Motor neuron (in vitro differentiated cells): ENCODE data around the gene ZNF106. TPM values are rescaled to one million over a fixed set of nuclear protein-coding genes. Genes with fewer than 3 reads are reported as not detected.
A peak's percentile ranks its signal among the peaks of the same experiment; 100 is the strongest.

Experiments used
- ATAC-seq, 8 experiments: fragments of 200-7000 bp; cut with Tn5 transposase; replicated peaks in 6 of 8; 2 replicates each; pipeline ENCODE4 v1.8.0; 2021; ENCODE audit warnings: mild to moderate bottlenecking in 8 of 8, moderate library complexity in 8 of 8
- H3K27ac ChIP-seq, 2 donors: fragments of 250-450 bp; sonication (Bioruptor Pico); 2 replicates each; pipeline ENCODE4 v1.9.0; 2021; ENCODE audit warnings: antibody characterized with exemption in 2 of 2, mild to moderate bottlenecking in 2 of 2, moderate library complexity in 1 of 2
- H3K4me1 ChIP-seq, 2 donors: fragments of 250-450 bp; sonication (Bioruptor Pico); replicated peaks in 1 of 2; 2 replicates each; pipeline ENCODE4 v1.6.1; 2021; ENCODE audit warnings: antibody characterized with exemption in 2 of 2, mild to moderate bottlenecking in 2 of 2, moderate library complexity in 1 of 2
- H3K4me3 ChIP-seq, 5 donors: fragments of 250-450 bp; sonication (Bioruptor Pico); 2 replicates each; pipeline ENCODE4 v1.9.0; 2021; ENCODE audit warnings: antibody characterized with exemption in 5 of 5, mild to moderate bottlenecking in 5 of 5, moderate library complexity in 4 of 5
- WGBS, 10 experiments: fragments of 450-650 bp; shearing (Covaris generic); methylation state at CpG; one replicate each; pipeline ENCODE4 v1.0.0; 2022; 5-methylcytosine and 5-hydroxymethylcytosine counted together
- in situ Hi-C, 9 experiments: fragments of 400-800 bp; cut with MboI; loops; one replicate each; pipeline ENCODE4 v1.15.0; 2021; ENCODE audit warnings: low sequenced_read_pairs in 9 of 9, low pct_unique_long_range_greater_than_20kb in 2 of 9; ENCODE audit not compliant: unreplicated experiment in 9 of 9
- total RNA-seq, 8 experiments: library from RNA; unstranded; fragments of 300-600 nt; gene quantifications; 2 replicates each; pipeline versions ENCODE4 v1.2.3 to v1.2.4, GENCODE V29; 2022

ZNF106 gene
- total RNA-seq, 8 experiments from 2014 or later: 15.1 to 101 (median 33.4) TPM

- peak in 1 of 8 experiments; percentile 56 for ATAC-seq
- Histone ChIP-seq H3K4me1 (no peaks in the 10 kb centered on the region), H3K4me3 (no peak overlapping the region), H3K27ac (no peak overlapping the region)
- 40 to 100% (median 79%) methylated on average over 1 to 4 of the region's 11 CpGs; no CpG with 5 or more reads in 5 of the 10 experiments for WGBS, 10 experiments
- in situ Hi-C loops: no loop called here
Observed at GRCh38 chr15:42392309-42393024, 98.5 kb downstream of the ZNF106 start.

- in situ Hi-C loops: no loop called here
- Histone ChIP-seq H3K27ac (no peak overlapping the region), H3K4me1 (no peaks in the 10 kb centered on the region), H3K4me3 (no peak overlapping the region)
- 69 to 100% (median 81%) methylated on average over 1 to 4 of the region's 8 CpGs; no CpG with 5 or more reads in 4 of the 10 experiments for WGBS, 10 experiments
- ATAC-seq: no peak
Observed at GRCh38 chr15:42387603-42388002, 103.3 kb downstream of the ZNF106 start.

- no peaks in the 10 kb centered on the region for H3K4me1 ChIP-seq
- ATAC-seq: no peak
- no peak overlapping the region for H3K4me3 ChIP-seq
- 67 to 100% (median 80%) methylated on average over 1 to 4 of the region's 12 CpGs; no CpG with 5 or more reads in 5 of the 10 experiments for WGBS, 10 experiments
- in situ Hi-C loops: no loop called here
- H3K27ac ChIP-seq: no peak overlapping the region
Observed at GRCh38 chr15:42385980-42386700, 104.8 kb downstream of the ZNF106 start.

GRCh38 chr15:42385206-42385979 is 105.5 kb downstream of the ZNF106 start:
- H3K4me1 ChIP-seq: no peaks in the 10 kb centered on the region
- in situ Hi-C loops: no loop called here
- ATAC-seq: peak in 5 of 8 experiments; percentile 32 to 84 (median 50)
- WGBS, 10 experiments: 0 to 83% (median 56%) methylated on average over 1 to 3 of the region's 5 CpGs; no CpG with 5 or more reads in 6 of the 10 experiments
- H3K4me3 ChIP-seq: no peak overlapping the region
- H3K27ac ChIP-seq: no peak overlapping the region

- no peak overlapping the region for H3K4me3 ChIP-seq
- no peaks in the 10 kb centered on the region for H3K4me1 ChIP-seq
- no peak for ATAC-seq
- in situ Hi-C loops: no loop called here
- WGBS, 10 experiments: 20 to 100% (median 51%) methylated on average over 1 to 4 of the region's 4 CpGs; no CpG with 5 or more reads in 3 of the 10 experiments
- H3K27ac ChIP-seq: no peak overlapping the region
Observed at GRCh38 chr15:42384597-42384996, 106.3 kb downstream of the ZNF106 start.

GRCh38 chr15:42378011-42378410 is 112.9 kb downstream of the ZNF106 start:
- WGBS, 10 experiments: 51 to 100% (median 80%) methylated on average over 1 to 6 of the region's 8 CpGs
- ATAC-seq: no peak
- H3K4me3 ChIP-seq: no peak overlapping the region
- in situ Hi-C loops: no loop called here
- H3K4me1 ChIP-seq: no peaks in the 10 kb centered on the region
- H3K27ac ChIP-seq: no peak overlapping the region

- Histone ChIP-seq H3K4me1 (no peaks in the 10 kb centered on the region), H3K27ac (no peak overlapping the region), H3K4me3 (no peak overlapping the region)
- WGBS, 10 experiments: 13 to 74% (median 55%) methylated on average over 1 to 4 of the region's 4 CpGs; no CpG with 5 or more reads in 2 of the 10 experiments
- in situ Hi-C loops: no loop called here
- ATAC-seq: no peak
Observed at GRCh38 chr15:42375941-42376340, 115.0 kb downstream of the ZNF106 start.

- in situ Hi-C loops: no loop called here
- ATAC-seq: no peak
- H3K27ac ChIP-seq: no peak overlapping the region
- no peaks in the 10 kb centered on the region for H3K4me1 ChIP-seq
- WGBS, 10 experiments: 80 to 100% (median 94%) methylated on average over 1 to 5 of the region's 5 CpGs; no CpG with 5 or more reads in 5 of the 10 experiments
- no peak overlapping the region for H3K4me3 ChIP-seq
Observed at GRCh38 chr15:42375252-42375651, 115.7 kb downstream of the ZNF106 start.

- H3K4me1 ChIP-seq: no peaks in the 10 kb centered on the region
- in situ Hi-C loops: no loop called here
- 20 to 100% (median 88%) methylated on average over 1 of the region's 1 CpG; no CpG with 5 or more reads in 7 of the 10 experiments for WGBS, 10 experiments
- no peak overlapping the region for H3K4me3 ChIP-seq
- no peak for ATAC-seq
- no peak overlapping the region for H3K27ac ChIP-seq
Observed at GRCh38 chr15:42374810-42375209, 116.1 kb downstream of the ZNF106 start.

GRCh38 chr15:42373936-42374335 is 117.0 kb downstream of the ZNF106 start:
- 100% methylated on average over 1 to 2 of the region's 4 CpGs; no CpG with 5 or more reads in 6 of the 10 experiments for WGBS, 10 experiments
- no peak overlapping the region for H3K27ac ChIP-seq
- no peaks in the 10 kb centered on the region for H3K4me1 ChIP-seq
- in situ Hi-C loops: no loop called here
- no peak overlapping the region for H3K4me3 ChIP-seq
- peak in 1 of 8 experiments; percentile 20 for ATAC-seq

- Histone ChIP-seq H3K27ac (no peak overlapping the region), H3K4me3 (no peak overlapping the region), H3K4me1 (no peaks in the 10 kb centered on the region)
- 60 to 100% (median 90%) methylated on average over 1 of the region's 1 CpG; no CpG with 5 or more reads in 6 of the 10 experiments for WGBS, 10 experiments
- peak in 2 of 8 experiments; percentile 80 to 89 for ATAC-seq
- in situ Hi-C loops: no loop called here
Observed at GRCh38 chr15:42373274-42373673, 117.7 kb downstream of the ZNF106 start.

GRCh38 chr15:42371096-42371495 is 119.8 kb downstream of the ZNF106 start:
- Histone ChIP-seq H3K4me1 (no peaks in the 10 kb centered on the region), H3K4me3 (no peak overlapping the region), H3K27ac (no peak overlapping the region)
- WGBS, 10 experiments: 0 to 90% (median 53%) methylated on average over 1 to 2 of the region's 2 CpGs; no CpG with 5 or more reads in 3 of the 10 experiments
- peak in 1 of 8 experiments; percentile 36 for ATAC-seq
- in situ Hi-C loops: no loop called here

- no peak for ATAC-seq
- H3K27ac ChIP-seq: no peak overlapping the region
- WGBS, 10 experiments: 50 to 100% (median 78%) methylated on average over 1 to 3 of the region's 3 CpGs; no CpG with 5 or more reads in 1 of the 10 experiments
- in situ Hi-C loops: no loop called here
- H3K4me3 ChIP-seq: no peak overlapping the region
- H3K4me1 ChIP-seq: no peaks in the 10 kb centered on the region
Observed at GRCh38 chr15:42368096-42368495, 122.8 kb downstream of the ZNF106 start.
